ENCODE results near the gene MUC4.

MUC4 gene

DNA sequence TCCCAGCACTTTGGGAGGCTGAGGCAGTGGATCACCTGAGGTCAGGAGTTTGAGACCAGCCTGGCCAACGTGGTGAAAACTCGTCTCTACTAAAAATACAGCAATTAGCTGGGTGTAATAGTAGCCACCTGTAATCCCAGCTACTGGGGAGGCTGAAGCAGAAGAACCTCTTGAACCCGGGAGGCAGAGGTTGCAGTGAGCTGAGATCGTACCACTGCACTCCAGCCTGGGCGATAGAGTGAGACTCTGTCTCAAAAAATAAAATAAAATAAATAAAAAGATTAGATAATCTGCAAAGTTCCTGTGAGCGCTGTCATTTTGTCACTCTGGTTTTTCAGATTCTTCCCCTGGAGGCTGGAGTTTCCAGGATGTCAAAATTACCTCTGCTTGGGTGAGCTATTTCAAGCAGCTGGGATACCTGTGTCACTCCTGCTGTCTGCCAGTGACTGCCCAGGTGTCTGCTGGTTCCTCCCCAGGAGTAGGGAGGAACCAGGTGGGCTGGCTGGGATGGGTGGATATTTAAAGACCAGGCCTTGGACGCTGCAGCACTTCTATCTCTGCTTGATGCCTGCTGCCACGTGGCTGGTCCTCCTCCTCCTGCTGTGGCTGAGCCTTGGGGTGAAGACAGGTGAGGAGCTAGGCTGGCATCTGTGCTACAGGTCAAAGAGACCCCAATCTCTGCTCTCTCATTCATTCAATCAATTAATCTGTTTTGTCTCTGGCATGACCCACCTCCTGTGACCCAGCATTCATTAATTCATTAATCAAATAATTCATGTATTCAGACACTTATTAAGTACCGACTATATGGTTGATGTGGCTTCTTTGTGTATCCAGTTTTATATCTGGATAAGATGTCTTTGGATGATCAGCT is 110.5 kb downstream of the MUC4 start:
- DNase-seq (ENCODE audit: low read depth in 1 of 2, low spot score in 1 of 2): no peak

DNA sequence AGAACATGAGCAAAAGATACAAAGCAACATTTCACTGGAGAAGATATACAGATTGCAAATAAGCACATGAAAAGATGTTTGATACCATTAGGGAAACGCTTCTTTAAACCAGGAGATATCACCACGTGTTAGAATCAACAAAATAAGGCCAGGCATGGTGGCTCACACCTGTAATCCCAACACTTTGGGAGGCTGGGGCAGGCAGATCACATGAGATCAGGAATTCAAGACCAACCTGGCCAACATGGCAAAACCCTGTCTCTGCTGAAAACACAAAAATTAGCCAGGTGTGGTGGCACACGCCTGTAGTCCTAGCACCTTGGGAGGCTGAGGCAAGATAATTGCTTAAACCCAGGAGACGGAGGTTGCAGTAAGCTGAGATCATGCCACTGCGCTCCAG is 111.4 kb downstream of the MUC4 start:
- DNase-seq (ENCODE audit: low read depth in 1 of 2, low spot score in 1 of 2): no peak

GRCh38 chr3:195699860-195700259 is 111.9 kb downstream of the MUC4 start:
- DNase-seq (ENCODE audit: low read depth in 1 of 2, low spot score in 1 of 2): no peak

GRCh38 chr3:195699388-195699771 is 112.3 kb downstream of the MUC4 start:
- DNase-seq (ENCODE audit: low read depth in 1 of 2, low spot score in 1 of 2): no peak

DNA sequence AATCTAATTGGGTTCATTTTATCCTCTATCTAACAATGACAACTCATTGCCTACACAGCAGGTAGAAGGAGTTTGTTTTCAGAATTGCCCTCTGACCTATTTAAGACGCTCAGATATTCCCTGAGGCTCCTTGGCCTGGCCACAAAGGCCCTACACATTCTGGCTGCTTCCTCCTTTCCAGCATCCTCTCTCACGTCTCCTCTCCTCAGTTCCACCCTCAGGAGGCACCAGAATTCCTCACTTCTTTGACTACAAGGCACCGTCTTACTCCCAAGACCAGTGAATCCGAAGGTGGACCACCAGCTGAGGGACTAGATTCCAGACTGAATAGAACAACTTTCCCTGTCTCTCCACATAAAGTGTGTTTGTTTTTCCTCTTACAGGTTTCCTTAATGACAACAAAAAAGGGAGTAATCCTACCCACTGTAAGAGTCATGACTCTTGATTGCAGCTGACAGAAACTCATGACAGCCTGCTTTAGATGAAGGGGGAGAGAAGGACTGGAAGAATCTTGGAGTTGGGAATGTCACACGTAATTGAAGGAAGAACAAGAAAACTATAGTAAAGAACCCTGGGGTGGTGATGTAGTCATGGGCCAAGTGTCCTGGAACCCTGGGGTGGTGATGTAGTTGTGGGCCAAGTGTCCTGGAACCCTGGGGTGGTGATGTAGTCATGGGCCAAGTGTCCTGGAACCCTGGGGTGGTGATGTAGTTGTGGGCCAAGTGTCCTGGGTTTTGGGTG is 112.9 kb downstream of the MUC4 start:
- DNase-seq (ENCODE audit: low read depth in 1 of 2, low spot score in 1 of 2): no peak

DNA sequence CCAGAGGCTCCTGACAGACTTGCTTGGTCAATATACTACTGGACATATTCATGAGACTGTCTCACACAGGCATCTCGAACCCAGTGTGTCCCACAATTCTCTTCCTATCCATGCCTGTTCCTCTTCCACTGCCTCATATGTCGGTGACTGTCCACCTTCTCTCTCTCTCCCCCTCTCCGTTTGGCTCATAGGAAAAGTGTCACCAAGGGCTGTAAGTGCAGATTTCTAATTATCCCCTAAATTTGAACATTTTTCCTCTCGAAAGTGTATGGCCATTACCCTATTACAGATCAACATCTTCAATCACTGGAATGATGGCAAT is 113.4 kb downstream of the MUC4 start:
- DNase-seq (ENCODE audit: low read depth in 1 of 2, low spot score in 1 of 2): no peak

GRCh38 chr3:195697582-195698324 is 114.0 kb downstream of the MUC4 start:
- DNase-seq (ENCODE audit: low read depth in 1 of 2, low spot score in 1 of 2): no peak

Measured in stimulated activated CD4-positive, alpha-beta T cell treated with anti-CD3 and anti-CD28 coated beads, Interleukin-15, amount 100 ng/mL, for 1 hour (primary cell).